ENCODE measurements around the gene C13orf46.

C13orf46 gene

GRCh38 chr13:113970810-113971470 lies 2.9 kb downstream of the C13orf46 start:
- DNase-seq (ENCODE audit: low read depth in 2 of 2): no peak

DNA sequence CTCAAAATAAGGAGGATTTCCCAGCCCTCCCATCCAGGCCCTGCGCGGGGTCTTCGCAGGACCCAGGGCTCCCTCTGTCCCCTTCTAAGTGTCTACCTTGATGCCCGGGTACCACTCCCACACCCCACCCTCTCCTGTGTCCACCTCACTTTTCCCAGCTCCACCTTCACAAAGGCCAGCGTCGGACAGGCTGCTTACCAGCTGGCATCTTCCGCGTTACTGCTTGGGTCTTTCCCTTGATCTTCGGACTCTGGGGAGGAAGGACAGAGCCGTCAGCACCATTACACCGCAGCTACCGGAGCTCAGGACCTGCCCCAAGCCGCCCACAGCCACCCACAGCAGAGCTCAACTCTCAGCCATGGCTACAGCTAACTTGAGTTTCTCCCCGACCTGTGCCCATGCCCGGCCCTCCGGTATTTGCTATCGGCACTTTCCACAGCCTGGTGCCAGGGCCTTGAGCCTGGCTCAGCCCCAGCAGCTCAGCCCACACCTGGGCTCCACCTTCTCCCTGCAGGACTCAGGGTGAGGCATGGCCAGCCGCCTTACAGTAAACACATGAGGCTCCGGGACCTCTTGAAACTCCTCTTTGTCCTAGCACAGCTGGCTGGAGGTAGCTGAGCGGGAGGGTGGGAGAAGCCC lies 3.8 kb downstream of the C13orf46 start:
- DNase-seq (ENCODE audit: low read depth in 2 of 2): no peak

DNA sequence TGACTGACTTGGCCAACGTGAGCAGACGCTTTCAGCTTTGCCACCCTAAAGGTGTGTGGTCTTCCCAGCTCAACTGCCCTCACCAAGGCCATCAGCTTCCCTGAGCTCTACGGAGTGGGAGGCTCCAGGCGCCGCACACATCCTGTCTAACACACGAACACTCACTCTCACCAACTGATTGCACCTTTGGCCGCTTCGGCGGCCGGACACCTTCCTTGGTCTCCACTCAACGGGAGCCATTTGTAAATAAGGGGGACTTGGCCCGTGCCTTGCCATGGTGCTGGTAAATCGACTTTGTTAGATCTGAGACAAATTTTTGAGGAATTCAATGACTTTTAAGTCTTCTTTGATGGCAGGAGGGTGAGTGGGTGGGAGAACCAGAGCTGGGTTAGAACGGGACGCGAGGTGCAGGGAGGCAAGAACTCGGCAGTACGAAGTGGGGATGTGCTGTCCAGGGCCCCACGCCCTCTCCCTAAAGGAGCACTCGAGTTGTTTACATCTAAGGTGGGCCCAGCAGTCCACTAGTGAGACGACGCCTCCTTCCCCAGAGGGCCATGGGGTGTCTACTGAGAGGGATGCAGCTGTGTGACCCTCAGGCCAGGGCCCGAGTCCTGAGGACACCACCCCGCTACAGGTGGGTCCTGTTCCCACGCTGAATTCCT lies 4.4 kb downstream of the C13orf46 start:
- no peak for DNase-seq (ENCODE audit: low read depth in 2 of 2)

GRCh38 chr13:113968463-113969310 lies 5.2 kb downstream of the C13orf46 start:
- DNase-seq (ENCODE audit: low read depth in 2 of 2): no peak

GRCh38 chr13:113967729-113968462 lies 6.0 kb downstream of the C13orf46 start:
- no peak for DNase-seq (ENCODE audit: low read depth in 2 of 2)

- DNase-seq (ENCODE audit: low read depth in 2 of 2): no peak
Measured at GRCh38 chr13:113967206-113967720, 6.6 kb downstream of the C13orf46 start.

DNA sequence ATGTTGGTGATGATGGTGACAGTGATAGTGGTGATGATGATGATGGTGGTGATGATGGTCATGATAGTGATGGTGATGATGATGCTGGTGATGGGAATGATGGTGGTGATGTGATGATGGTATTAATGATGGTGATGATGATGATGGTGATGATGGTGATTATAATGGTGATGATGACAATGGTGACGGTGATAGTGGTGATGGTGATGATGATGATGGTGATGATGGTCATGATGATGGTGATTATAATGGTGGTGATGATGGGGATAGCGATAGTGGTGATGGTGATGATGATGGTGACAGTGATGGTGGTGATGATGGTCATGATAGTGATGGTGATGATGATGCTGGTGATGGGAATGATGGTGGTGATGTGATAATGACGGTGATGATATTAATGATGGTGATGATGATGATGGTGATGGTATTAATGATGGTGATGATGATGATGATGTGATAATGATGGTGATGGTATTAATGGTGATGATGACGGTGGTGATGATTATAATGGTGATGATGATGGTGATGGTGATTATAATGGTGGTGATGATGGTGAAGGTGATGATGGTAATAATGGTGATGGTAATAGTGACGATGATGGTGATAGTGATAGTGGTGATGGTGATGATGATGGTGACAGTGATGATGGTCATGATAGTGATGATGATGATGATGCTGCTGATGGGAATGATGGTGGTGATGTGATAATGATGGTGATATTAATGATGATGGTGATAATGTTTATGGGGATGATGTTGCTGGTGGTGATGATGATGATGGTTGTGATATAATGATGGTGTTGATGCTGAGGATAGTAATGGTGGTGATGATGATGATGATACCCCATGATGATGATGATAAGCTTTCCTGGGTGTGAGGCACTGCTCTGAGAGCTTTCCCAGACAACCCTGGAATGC lies 7.7 kb downstream of the C13orf46 start:
- DNase-seq (ENCODE audit: low read depth in 2 of 2): no peak

- no peak for DNase-seq (ENCODE audit: low read depth in 2 of 2)
Measured at GRCh38 chr13:113965383-113965874, 8.4 kb downstream of the C13orf46 start.

- no peak for DNase-seq (ENCODE audit: low read depth in 2 of 2)
Measured at GRCh38 chr13:113964251-113964995, 9.5 kb downstream of the C13orf46 start.

GRCh38 chr13:113963376-113963775 lies 10.5 kb downstream of the C13orf46 start:
- no peak for DNase-seq (ENCODE audit: low read depth in 2 of 2)

DNA sequence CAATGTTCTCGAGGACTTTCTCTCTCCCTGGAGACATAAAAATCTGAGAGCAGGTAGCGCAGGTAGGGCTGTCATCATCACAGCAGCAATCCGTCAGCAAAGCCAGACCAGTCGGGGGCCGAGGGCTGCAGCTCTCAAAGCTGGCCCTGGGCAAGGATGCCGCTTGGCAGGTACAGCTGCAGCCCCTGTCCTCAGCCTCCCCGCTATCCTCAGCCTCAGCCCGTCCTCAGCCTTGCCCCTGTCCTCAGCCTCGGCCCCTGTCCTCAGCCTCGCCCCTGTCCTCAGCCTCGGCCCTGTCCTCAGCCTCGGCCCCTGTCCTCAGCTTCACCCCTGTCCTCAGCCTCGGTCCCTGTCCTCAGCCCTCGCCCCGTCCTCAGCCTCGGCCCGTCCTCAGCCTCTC lies 10.9 kb downstream of the C13orf46 start:
- DNase-seq (ENCODE audit: low read depth in 2 of 2): no peak

- no peak for DNase-seq (ENCODE audit: low read depth in 2 of 2)
Measured at GRCh38 chr13:113962386-113962785, 11.5 kb downstream of the C13orf46 start.

DNA sequence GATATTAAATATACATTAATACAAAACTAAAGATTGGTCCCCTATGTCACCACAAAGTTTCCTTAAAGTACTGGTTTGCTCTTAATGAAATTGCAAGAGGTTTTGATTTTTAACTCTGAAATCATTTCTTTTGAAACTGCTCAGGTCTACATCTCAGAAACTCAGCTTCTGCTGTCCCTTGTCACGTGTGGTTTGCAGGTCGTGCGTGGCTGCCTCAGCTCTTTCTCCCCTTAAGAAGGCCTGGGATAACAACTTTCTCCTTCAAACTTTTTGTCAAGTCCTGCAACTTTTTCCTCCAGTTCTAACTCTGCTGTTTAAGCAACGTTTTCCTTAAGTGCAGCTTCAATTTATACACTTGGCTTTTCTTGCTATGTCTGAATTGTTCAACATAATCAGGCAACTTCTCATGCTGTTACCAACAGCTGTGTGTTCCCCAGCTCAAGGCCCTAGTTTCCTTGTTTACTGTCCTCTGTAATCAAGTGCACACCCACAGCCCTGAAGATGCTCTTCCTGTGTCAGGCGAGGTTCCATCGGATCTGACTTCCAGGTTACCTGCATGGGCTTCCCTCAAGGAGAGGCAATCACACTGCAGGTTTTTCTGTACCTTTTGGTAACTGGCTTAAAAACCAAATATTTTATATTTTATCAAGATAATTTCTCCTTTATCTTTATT lies 13.5 kb downstream of the C13orf46 start:
- no peak for DNase-seq (ENCODE audit: low read depth in 2 of 2)

GRCh38 chr13:113959198-113959597 lies 14.7 kb downstream of the C13orf46 start:
- no peak for DNase-seq (ENCODE audit: low read depth in 2 of 2)

- DNase-seq (ENCODE audit: low read depth in 2 of 2): no peak
Measured at GRCh38 chr13:113958373-113958772, 15.5 kb downstream of the C13orf46 start.

- DNase-seq (ENCODE audit: low read depth in 2 of 2): no peak
Measured at GRCh38 chr13:113956571-113956970, 17.3 kb downstream of the C13orf46 start.

DNA sequence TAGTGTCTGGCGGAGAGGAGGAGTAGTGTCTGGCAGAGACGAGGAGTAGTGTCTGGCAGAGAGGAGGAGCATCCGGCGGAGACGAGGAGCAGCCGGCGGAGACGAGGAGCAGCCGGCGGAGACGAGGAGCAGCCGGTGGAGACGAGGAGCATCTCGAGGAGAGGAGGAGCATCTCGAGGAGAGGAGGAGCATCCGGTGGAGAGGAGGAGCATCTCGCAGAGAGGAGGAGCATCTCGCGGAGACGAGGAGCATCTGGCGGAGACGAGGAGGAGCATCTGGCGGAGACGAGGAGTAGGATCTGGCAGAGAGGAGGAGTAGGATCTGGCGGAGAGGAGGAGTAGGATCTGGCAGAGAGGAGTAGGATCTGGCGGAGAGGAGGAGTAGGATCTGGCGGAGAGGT lies 18.2 kb downstream of the C13orf46 start:
- DNase-seq (ENCODE audit: low read depth in 2 of 2): no peak

DNA sequence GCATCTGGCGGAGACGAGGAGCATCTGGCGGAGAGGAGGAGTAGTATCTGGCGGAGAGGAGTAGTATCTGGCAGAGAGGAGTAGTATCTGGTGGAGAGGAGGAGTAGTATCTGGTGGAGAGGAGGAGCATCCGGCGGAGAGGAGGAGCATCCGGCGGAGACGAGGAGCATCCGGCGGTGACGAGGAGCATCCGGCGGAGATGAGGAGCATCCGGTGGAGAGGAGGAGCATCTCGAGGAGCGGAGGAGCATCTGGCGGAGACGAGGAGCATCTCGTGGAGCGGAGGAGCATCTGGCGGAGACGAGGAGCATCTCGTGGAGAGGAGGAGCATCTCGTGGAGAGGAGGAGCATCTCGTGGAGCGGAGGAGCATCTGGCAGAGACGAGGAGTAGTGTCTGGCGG lies 18.6 kb downstream of the C13orf46 start:
- no peak for DNase-seq (ENCODE audit: low read depth in 2 of 2)
